Activated CD4-positive, alpha-beta T cell treated with anti-CD3 and anti-CD28 coated beads, Interleukin-2, Interleukin-4, amounts not matched to agents 100 ng/mL and 50 ng/mL, durations not matched to agents 16 hours and 8 hours (primary cell): ENCODE results near the gene PSTPIP1.

ENCODE experiments used
- DNase-seq: peaks from one replicate; pipeline ENCODE4 v3.0.0-alpha.2; 2020; ENCODE audit warnings: low spot score

Gene PSTPIP1

DNA sequence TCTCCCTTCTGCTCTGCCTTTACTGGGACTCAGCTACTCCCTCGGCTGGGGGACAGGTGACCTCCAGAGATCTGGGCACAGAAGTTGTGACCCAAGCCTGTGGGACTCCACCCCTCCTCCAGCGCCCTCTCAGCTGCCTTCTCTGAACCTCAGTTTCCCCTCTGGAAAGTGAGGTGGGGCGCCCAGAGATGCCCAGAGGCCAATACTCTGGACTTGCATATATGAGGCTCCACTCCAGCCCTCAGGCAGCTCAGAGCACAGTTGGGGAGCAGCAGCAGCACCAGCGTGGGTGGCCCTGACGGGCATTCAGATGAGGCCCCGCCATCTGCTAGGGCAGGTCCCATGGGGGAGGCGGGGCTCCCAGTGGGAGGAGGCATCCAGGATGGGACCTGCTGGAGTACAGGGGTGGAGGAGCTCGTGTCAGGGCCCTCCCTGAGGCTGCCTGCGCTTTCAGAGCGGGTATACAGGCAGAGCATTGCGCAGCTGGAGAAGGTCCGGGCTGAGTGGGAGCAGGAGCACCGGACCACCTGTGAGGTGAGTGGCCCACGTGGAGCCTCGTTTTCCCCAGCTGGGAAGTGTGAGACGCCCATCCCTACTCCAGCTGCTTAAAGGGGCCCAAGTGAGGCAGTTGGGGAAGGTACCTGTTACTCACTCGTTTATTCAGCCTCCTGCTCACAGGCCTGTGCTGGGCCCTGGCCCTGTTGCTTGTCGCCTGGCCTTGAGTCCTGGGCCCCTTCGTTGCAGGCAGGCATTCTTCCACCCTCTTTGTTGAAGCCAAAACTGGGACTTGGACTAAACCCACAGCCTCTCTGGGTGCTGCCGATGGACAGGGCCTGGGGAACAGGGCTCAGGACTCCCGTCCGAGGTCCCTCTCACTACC, 35.4 kb downstream of the PSTPIP1 start:
- no peak for DNase-seq

GRCh38 chr15:77030928-77031375, 36.0 kb downstream of the PSTPIP1 start:
- no peak for DNase-seq

GRCh38 chr15:77031376-77032050, 36.6 kb downstream of the PSTPIP1 start:
- no peak for DNase-seq

DNA sequence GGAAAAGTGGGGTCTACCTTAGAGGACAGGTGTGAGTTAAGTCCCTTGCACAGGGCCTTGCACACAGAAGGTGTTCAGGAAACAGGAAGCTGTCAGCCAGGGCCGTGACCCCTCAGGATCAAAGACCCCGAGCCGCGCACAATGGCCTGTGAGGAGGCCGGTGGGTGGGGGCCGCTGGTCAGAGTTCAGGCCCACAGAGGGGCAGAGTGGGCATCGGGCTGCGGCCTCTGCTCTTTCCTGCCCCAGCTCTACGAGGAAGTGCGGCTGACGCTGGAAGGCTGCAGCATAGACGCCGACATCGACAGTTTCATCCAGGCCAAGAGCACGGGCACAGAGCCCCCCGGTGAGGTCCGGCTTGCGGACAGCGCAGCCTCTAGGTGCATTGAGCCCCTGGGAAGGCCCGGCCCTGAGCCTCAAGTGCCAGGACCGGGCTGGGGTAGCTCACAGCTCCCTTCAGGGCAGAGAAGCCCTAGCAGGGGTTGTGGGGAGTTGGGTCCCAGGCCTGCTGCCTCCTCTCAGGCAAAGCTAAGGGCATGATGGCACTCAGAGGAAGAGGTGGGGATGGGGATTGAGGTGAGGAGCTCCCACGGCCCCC, 37.2 kb downstream of the PSTPIP1 start:
- no peak for DNase-seq

GRCh38 chr15:77032647-77033416, 37.9 kb downstream of the PSTPIP1 start:
- no peak for DNase-seq

- DNase-seq = no peak
Observed at GRCh38 chr15:77033417-77033728, 38.4 kb downstream of the PSTPIP1 start.

- DNase-seq = no peak
Observed at GRCh38 chr15:77033729-77034671, 39.1 kb downstream of the PSTPIP1 start.

GRCh38 chr15:77034695-77035489, 40.0 kb downstream of the PSTPIP1 start:
- DNase-seq = no peak

DNA sequence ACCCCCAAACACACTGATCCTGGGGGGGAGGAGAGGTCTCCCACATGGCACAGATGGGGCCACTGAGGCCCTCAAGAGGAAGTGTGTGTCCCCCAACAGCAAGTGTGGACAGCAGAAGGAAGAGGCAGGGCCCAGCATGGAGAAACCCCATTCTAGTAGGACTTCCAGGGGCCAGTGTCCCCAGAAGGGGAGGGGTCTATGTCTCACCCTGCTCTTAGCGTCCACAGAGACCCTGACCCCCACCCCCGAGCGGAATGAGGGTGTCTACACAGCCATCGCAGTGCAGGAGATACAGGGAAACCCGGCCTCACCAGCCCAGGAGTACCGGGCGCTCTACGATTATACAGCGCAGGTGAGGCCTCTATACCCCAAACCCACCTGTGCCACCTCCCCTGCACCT, 40.7 kb downstream of the PSTPIP1 start:
- no peak for DNase-seq

GRCh38 chr15:77035999-77036471, 41.1 kb downstream of the PSTPIP1 start:
- no peak for DNase-seq

GRCh38 chr15:77036537-77037387, 41.8 kb downstream of the PSTPIP1 start:
- no peak for DNase-seq

DNA sequence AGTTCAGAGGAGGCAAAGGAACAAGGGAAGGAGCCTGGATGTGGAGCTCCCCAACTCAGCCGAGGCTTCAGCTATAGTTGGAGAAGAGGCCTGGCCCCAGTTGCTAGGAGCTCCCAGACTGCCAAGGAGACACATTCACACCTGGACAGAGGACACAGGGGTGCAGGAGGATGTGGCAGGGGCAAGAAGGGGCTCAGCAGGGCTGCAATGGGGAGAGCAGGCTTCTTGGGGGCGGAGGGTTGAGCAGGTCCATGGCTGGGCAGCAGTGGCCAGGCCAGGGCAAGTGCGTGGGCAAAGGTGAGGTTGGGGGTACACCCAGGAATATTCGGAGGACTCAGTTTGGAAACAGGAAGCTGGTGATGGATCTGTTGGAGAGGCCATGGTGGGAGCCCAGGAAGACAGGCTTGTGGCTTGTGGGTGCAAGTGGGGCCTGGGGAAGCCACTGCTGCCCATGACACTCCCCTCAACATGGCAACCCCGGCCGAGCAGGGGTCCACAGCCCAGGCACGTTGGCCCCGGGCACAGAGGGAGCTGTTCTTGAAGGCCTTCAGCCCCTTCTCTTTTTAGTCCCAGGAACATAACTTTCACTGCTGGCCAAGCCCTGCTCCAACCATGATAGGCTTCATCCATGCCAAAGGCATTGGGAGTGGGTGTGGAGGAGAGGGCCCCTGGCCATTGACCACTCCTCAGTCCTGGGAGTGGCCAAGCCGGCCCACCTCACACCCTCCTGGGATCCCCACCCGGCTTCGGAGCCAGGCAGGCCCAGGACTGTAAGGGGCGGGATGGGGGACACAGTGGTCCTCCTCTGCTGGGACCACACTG, 42.7 kb downstream of the PSTPIP1 start:
- DNase-seq = no peak

DNA sequence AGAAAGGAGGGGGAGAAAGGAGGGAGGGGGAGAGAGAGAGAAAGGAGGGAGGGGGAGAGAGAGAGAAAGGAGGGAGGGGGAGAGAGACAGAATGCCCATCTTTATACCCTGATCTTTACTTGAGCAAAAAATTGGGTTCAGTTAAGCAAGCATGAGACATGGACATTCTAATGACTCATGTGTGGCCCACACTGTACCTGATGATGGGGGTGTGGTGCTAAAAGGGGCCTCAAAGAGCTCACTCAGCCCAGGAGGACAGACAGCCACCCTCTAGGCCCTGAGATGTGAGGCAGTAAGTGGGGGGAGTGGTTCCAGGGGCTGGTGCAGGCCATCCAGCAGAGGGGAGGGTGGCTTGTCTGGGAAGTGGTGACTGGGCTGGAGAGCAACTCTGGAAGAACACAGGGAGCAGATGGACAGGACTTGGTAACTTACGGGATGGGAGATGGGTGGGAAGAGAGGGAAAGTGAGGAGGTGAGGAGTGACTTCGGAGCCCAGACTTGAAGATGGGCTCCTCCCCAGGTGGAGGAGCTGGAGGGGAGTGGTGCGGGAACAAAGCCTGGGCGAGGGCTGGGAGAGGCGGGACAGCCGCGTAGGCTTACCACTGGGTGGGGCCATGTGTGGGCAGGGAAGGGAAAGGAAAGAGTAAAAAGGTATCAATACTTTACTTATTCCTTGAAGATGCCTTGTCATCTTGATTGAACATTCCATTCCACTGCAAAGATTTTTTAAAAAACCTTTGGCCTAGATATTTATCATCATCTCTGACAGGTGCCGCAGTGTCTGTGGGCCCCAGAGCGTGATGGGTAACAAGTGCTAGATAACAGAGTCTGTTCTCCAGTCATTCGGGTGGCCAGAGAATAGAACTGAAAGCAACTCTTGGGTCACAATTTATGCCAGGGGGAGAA, 43.6 kb downstream of the PSTPIP1 start:
- no peak for DNase-seq

DNA sequence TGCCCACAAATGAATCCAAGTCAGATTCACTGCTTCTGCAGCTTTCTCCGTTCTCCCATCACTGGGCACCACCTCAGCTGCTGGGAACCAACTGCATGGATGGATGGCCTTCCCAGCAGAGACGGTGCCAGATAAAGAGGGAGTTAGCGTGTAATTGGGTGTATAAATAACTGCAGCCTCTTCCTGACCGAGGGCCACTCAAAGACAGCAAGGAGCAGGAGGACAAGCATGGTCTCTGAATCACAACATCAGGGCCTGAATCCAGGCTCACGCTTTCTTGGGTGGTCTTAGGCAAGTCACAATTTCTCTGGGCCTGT, 44.2 kb downstream of the PSTPIP1 start:
- DNase-seq = no peak

DNA sequence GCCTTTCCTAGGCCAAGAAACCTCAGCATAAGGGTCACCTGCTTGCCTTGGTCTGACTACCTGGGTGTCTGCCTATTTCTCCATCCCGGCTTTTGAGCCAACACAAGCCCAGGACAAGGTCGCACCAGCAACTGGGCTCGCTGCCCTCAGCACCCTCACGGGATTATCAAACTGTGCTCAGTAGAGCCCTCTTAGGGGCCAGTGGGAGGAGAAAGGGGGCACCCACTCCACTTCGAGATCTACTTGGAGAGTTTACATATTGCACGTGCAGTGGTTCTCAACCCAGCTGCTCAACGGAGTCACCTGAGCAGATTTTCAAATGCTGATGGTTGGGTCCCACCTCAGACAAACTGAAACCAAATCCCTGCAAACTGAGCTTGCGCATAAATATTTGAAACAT, 44.9 kb downstream of the PSTPIP1 start:
- no peak for DNase-seq

DNA sequence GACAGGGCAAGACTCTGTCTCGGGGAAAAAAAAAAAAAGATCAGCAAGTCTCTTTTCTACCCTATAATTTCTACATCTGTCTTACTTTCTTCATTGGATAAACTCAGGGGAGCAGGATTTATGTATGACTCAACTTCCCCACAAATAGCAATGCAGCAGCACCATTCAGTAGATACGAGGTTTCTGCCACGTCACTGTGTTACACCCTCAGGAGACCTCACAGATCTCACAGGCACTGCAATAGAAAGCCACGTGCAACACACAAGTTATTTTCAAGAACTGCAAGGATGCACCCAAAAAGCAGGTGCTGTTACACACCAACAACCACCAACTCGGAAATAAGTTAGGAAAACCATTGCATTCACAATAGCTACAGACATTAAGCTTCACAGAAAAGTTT, 45.7 kb downstream of the PSTPIP1 start:
- DNase-seq = no peak

DNA sequence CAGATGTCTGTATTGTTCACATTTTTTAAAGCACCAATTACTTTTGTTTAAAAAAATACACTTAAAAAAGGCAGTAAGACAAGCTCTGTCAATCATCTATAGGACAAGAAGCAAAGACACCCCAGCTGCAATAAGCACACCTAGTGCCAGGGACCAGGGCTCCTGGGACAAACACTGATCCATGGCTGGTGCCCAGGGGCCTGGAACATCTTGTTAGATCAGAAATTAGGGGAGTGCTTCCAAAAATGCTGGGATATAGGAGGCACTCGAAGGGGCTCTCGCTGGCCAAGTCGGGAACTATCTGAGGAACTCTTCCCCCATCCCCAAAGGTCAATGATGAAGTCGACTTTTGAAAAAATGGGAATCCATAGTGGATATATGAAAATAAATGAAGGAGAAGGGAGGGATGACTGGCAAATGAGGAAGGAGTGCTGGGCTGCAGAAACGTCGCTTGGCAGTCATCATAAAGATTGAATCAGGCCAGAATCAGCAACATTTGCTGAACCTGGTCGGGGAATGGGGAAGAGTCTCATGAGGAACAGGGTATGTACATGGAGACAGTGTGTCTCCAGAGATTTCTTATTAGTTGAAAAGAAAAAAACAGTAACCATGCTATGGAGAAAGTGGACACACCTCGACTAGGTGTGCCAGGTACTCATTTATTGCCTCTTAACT, 47.5 kb downstream of the PSTPIP1 start:
- DNase-seq = no peak
